Activated T-cell treated with anti-CD3 and anti-CD28 coated beads for 1 hour (primary cell): ENCODE results near the gene SLC5A10.
"Not testable (repeated sequence)": the region's sequence is repeated elsewhere in the genome, so short reads cannot be mapped to it uniquely, and the experiment has no call there.

Experiments used
- DNase-seq: peaks from one replicate; pipeline ENCODE4 v3.0.0-alpha.2; 2020; ENCODE audit warnings: low read depth

Gene SLC5A10

GRCh38 chr17:18951941-18952842 lies at the start of gene SLC5A10:
Gene SLC5A10 (plus strand): TSS chr17:18952165. CDS start chr17:18952206, 41 bp downstream.
- DNase-seq: no peak

GRCh38 chr17:18904482-18904881 lies 47.5 kb upstream of the SLC5A10 start:
- DNase-seq: no peak

- DNase-seq: no peak
Measured at GRCh38 chr17:18905226-18905625, 46.7 kb upstream of the SLC5A10 start.

- DNase-seq: no peak
Measured at GRCh38 chr17:18910326-18910725, 41.6 kb upstream of the SLC5A10 start.

GRCh38 chr17:18910881-18911280 lies 41.1 kb upstream of the SLC5A10 start:
- no peak for DNase-seq

GRCh38 chr17:18916816-18917500 lies 35.0 kb upstream of the SLC5A10 start:
- no peak for DNase-seq

GRCh38 chr17:18917506-18918032 lies 34.4 kb upstream of the SLC5A10 start:
- no peak for DNase-seq

GRCh38 chr17:18919963-18920362 lies 32.0 kb upstream of the SLC5A10 start:
- no peak for DNase-seq

- no peak for DNase-seq
Measured at GRCh38 chr17:18920911-18921441, 31.0 kb upstream of the SLC5A10 start.

GRCh38 chr17:18921485-18921884 lies 30.5 kb upstream of the SLC5A10 start:
- no peak for DNase-seq

- DNase-seq: no peak
Measured at GRCh38 chr17:18921912-18922451, 30.0 kb upstream of the SLC5A10 start.

GRCh38 chr17:18922596-18922995 lies 29.4 kb upstream of the SLC5A10 start:
- DNase-seq: not testable (repeated sequence)

GRCh38 chr17:18925187-18925586 lies 26.8 kb upstream of the SLC5A10 start:
- DNase-seq: no peak

- no peak for DNase-seq
Measured at GRCh38 chr17:18928628-18929125, 23.3 kb upstream of the SLC5A10 start.

- DNase-seq: no peak
Measured at GRCh38 chr17:18932360-18933055, 19.5 kb upstream of the SLC5A10 start.

GRCh38 chr17:18933102-18934058 lies 18.6 kb upstream of the SLC5A10 start:
- no peak for DNase-seq

GRCh38 chr17:18937981-18938691 lies 13.8 kb upstream of the SLC5A10 start:
- DNase-seq: no peak

GRCh38 chr17:18938692-18939023 lies 13.3 kb upstream of the SLC5A10 start:
- no peak for DNase-seq

- no peak for DNase-seq
Measured at GRCh38 chr17:18944646-18945045, 7.3 kb upstream of the SLC5A10 start.

- DNase-seq: no peak
Measured at GRCh38 chr17:18946536-18946935, 5.4 kb upstream of the SLC5A10 start.
